ENCODE measurements around the gene HAGHL.
"Not testable (repeated sequence)": the region's sequence is repeated elsewhere in the genome, so short reads cannot be mapped to it uniquely, and the experiment has no call there.

Gene HAGHL

GRCh38 chr16:708959-709358, 17.9 kb upstream of the HAGHL start:
- Mint-ChIP-seq H3K27me3 (peaks cover 88% of the 10 kb centered on the region), H3K4me3 (no peak overlapping the region), H3K36me3 (no peaks in the 10 kb centered on the region), H3K9me3 (no peaks in the 10 kb centered on the region), H3K4me1 (peaks cover 8% of the 10 kb centered on the region), H3K27ac (no peak overlapping the region)
- CTCF ChIA-PET, result interaction anchor here (1.1 to 6.7 kb wide), 3 partner anchors 11 to 76 kb away, joined by 3 to 94 read pairs (median 3); no protein-coding TSS in a partner anchor
- DNase-seq, result no peak

GRCh38 chr16:709566-710499, 17.1 kb upstream of the HAGHL start:
- Mint-ChIP-seq H3K4me3 (no peak overlapping the region), H3K9me3 (no peaks in the 10 kb centered on the region), H3K4me1 (peaks cover 10% of the 10 kb centered on the region), H3K27me3 (peaks cover 88% of the 10 kb centered on the region), H3K27ac (no peak overlapping the region), H3K36me3 (no peaks in the 10 kb centered on the region)
- CTCF ChIA-PET, result interaction anchor here (0.8 to 6.7 kb wide), 3 partner anchors 10 to 75 kb away, joined by 3 to 94 read pairs (median 6); partner anchors contain the start of gene ANTKMT
- DNase-seq, result no peak

GRCh38 chr16:710500-711075, 16.3 kb upstream of the HAGHL start:
- no peak for DNase-seq
- H3K36me3 Mint-ChIP-seq, result no peaks in the 10 kb centered on the region
- H3K4me1 Mint-ChIP-seq, result peaks cover 10% of the 10 kb centered on the region
- no peak overlapping the region for H3K4me3 Mint-ChIP-seq
- CTCF ChIA-PET, result interaction anchor here (0.8 to 6.7 kb wide), 3 partner anchors 10 to 74 kb away, joined by 3 to 94 read pairs (median 6); partner anchors contain the start of gene ANTKMT
- no peaks in the 10 kb centered on the region for H3K9me3 Mint-ChIP-seq
- peaks cover 86% of the 10 kb centered on the region for H3K27me3 Mint-ChIP-seq
- no peak overlapping the region for H3K27ac Mint-ChIP-seq

GRCh38 chr16:711084-711483, 15.8 kb upstream of the HAGHL start:
- H3K27me3 Mint-ChIP-seq, result peaks cover 89% of the 10 kb centered on the region
- no peak overlapping the region for H3K4me3 Mint-ChIP-seq
- H3K27ac Mint-ChIP-seq, result no peak overlapping the region
- DNase-seq, result no peak
- peaks cover 12% of the 10 kb centered on the region for H3K4me1 Mint-ChIP-seq
- H3K9me3 Mint-ChIP-seq, result no peaks in the 10 kb centered on the region
- CTCF ChIA-PET, result interaction anchor here (1.5 to 6.7 kb wide), 2 partner anchors 70 to 74 kb away, joined by 3 to 94 read pairs; no protein-coding TSS in a partner anchor
- H3K36me3 Mint-ChIP-seq, result no peaks in the 10 kb centered on the region

GRCh38 chr16:711548-712320, 15.2 kb upstream of the HAGHL start:
- Mint-ChIP-seq H3K4me1 (peaks cover 12% of the 10 kb centered on the region), H3K27me3 (peaks cover 89% of the 10 kb centered on the region), H3K9me3 (no peaks in the 10 kb centered on the region), H3K36me3 (no peaks in the 10 kb centered on the region), H3K27ac (no peak overlapping the region), H3K4me3 (no peak overlapping the region)
- peak; percentile 84 for DNase-seq
- CTCF ChIA-PET, result interaction anchor here (0.6 to 6.7 kb wide), 17 partner anchors 8 to 391 kb away, joined by 3 to 94 read pairs (median 7); partner anchors contain the start of genes ANTKMT, CCDC78, CIAO3 and HAGHL

GRCh38 chr16:712740-713250, 14.1 kb upstream of the HAGHL start:
- not testable (repeated sequence) for H3K36me3 Mint-ChIP-seq, H3K27ac Mint-ChIP-seq, H3K9me3 Mint-ChIP-seq, H3K4me3 Mint-ChIP-seq
- H3K27me3 Mint-ChIP-seq, result peaks cover 89% of the 10 kb centered on the region
- peak; percentile 69 for DNase-seq
- peaks cover 12% of the 10 kb centered on the region for H3K4me1 Mint-ChIP-seq
- CTCF ChIA-PET, result interaction anchor here (0.7 to 6.7 kb wide), 17 partner anchors 8 to 390 kb away, joined by 3 to 94 read pairs (median 7); partner anchors contain the start of genes ANTKMT, CCDC78, CIAO3 and HAGHL

- no peak for DNase-seq
- H3K27ac Mint-ChIP-seq, result no peak overlapping the region
- H3K27me3 Mint-ChIP-seq, result peaks cover 89% of the 10 kb centered on the region
- H3K36me3 Mint-ChIP-seq, result no peaks in the 10 kb centered on the region
- H3K9me3 Mint-ChIP-seq, result no peaks in the 10 kb centered on the region
- CTCF ChIA-PET, result interaction anchor here (1.0 to 6.7 kb wide), 7 partner anchors 12 to 71 kb away, joined by 3 to 94 read pairs (median 10); partner anchors contain the start of gene CIAO3
- no peak overlapping the region for H3K4me3 Mint-ChIP-seq
- H3K4me1 Mint-ChIP-seq, result peaks cover 12% of the 10 kb centered on the region
Measured at GRCh38 chr16:714079-714478, 12.8 kb upstream of the HAGHL start.

- no peak within 1 kb of the TSS for H3K27ac Mint-ChIP-seq
Measured at GRCh38 chr16:714558-715476, 12.1 kb upstream of the HAGHL start, which contains the start of gene METRN. TSS of gene METRN (plus strand) at chr16:715118. CDS start at chr16:715290, 172 bp downstream.

GRCh38 chr16:715477-716199, 11.3 kb upstream of the HAGHL start:
- CTCF ChIA-PET, result interaction anchor here (0.9 to 6.7 kb wide), 7 partner anchors 9 to 69 kb away, joined by 3 to 94 read pairs (median 4); partner anchors contain the start of gene CCDC78
- no peak overlapping the region for H3K27ac Mint-ChIP-seq
- H3K9me3 Mint-ChIP-seq, result no peaks in the 10 kb centered on the region
- H3K36me3 Mint-ChIP-seq, result no peaks in the 10 kb centered on the region
- peaks cover 27% of the 10 kb centered on the region for H3K4me1 Mint-ChIP-seq
- H3K27me3 Mint-ChIP-seq, result peaks cover 87% of the 10 kb centered on the region
- DNase-seq, result peak; percentile 40
- peak overlapping the region; percentile 61 for H3K4me3 Mint-ChIP-seq

More at GRCh38 chr16:714558-715476, 12.1 kb upstream of the HAGHL start, which contains the start of gene METRN:
- Mint-ChIP-seq H3K4me1 (peaks cover 19% of the 10 kb centered on the region), H3K4me3 (peak within 1 kb of the TSS; percentile 61), H3K36me3 (no peaks in the 10 kb centered on the region), H3K27me3 (peaks cover 87% of the 10 kb centered on the region), H3K9me3 (no peaks in the 10 kb centered on the region)
- peak; percentile 93 for DNase-seq
- CTCF ChIA-PET, result interaction anchor here (1.0 to 6.7 kb wide), 5 partner anchors 11 to 70 kb away, joined by 3 to 94 read pairs (median 4); partner anchors contain the start of gene CCDC78

GRCh38 chr16:716200-716568, 10.7 kb upstream of the HAGHL start:
- no peaks in the 10 kb centered on the region for H3K9me3 Mint-ChIP-seq
- CTCF ChIA-PET, result interaction anchor here (0.9 to 1.7 kb wide), 4 partner anchors 9 to 23 kb away, joined by 3 to 6 read pairs (median 4); partner anchors contain the start of gene CCDC78
- H3K4me1 Mint-ChIP-seq, result peaks cover 27% of the 10 kb centered on the region
- H3K27me3 Mint-ChIP-seq, result peaks cover 82% of the 10 kb centered on the region
- H3K27ac Mint-ChIP-seq, result no peak overlapping the region
- DNase-seq, result no peak
- H3K36me3 Mint-ChIP-seq, result no peaks in the 10 kb centered on the region
- peak overlapping the region; percentile 61 for H3K4me3 Mint-ChIP-seq

- no peak overlapping the region for H3K4me3 Mint-ChIP-seq
- H3K9me3 Mint-ChIP-seq, result no peaks in the 10 kb centered on the region
- DNase-seq, result no peak
- CTCF ChIA-PET, result interaction anchor here (0.9 kb wide), 1 partner anchor 19 kb away, joined by 3 read pairs; no protein-coding TSS in a partner anchor
- peaks cover 27% of the 10 kb centered on the region for H3K4me1 Mint-ChIP-seq
- no peaks in the 10 kb centered on the region for H3K36me3 Mint-ChIP-seq
- H3K27ac Mint-ChIP-seq, result no peak overlapping the region
- peaks cover 80% of the 10 kb centered on the region for H3K27me3 Mint-ChIP-seq
Measured at GRCh38 chr16:716768-717325, 10.1 kb upstream of the HAGHL start.
